ENCODE measurements around the gene ARHGAP42.

GRCh38 chr11:100865443-100866065 is 178.5 kb downstream of the ARHGAP42 start:
- no peak for TF ChIP-seq CTCF (IDR thresholded peaks at IDR 0.05)
- TF ChIP-seq POLR2A (IDR thresholded peaks at IDR 0.05; ENCODE audit: low read depth): no peak
- no peak for TF ChIP-seq POLR2AphosphoS5 (IDR thresholded peaks at IDR 0.05)
